ENCODE measurements around the gene ADD2.

DNA sequence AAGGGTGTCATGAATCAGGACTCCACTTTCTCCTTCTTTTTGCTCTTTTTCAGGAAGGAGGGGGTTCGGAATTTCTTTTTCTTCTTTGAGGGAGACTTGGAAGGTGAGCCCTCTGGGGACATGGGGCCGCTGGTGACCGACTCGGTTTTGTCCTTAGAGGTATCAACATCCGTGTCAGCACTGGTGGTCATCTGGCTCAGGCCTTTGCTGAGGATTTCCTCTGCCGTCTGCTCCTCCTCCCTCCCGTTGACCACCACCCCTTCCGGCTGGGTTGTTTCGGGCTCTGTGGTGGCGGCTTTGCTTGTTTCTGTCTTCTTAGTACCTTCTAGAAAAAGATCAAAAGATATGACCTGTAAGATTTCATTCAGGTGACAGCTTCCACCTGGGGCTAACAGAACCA, 104.6 kb downstream of the ADD2 start:
- TF ChIP-seq EZH2 (IDR thresholded peaks at IDR 0.05; ENCODE audit: borderline replicate concordance, insufficient read depth, low read depth, low read length, poor library complexity, severe bottlenecking) (no peak), CTCF (IDR thresholded peaks at IDR 0.05) (no peak)

All from B cell (primary cell).